Astrocyte (in vitro differentiated cells and primary cell): ENCODE data around the gene TMEM201. TPM values are rescaled to one million over a fixed set of nuclear protein-coding genes. Genes with fewer than 3 reads are reported as not detected.

Experiments used
- DNase-seq: peaks from one replicate; pipeline ENCODE4 v3.0.0-alpha.2; 2010; ENCODE audit warnings: low read depth
- FAIRE-seq: peaks from 2 replicates; lab custom pipeline; 2011; peaks lifted over from hg19 to GRCh38; lab: Jason Lieb, UNC
- H2AFZ ChIP-seq: 2 replicates; pipeline ENCODE4 v1.6.0; 2012; ENCODE audit warnings: low read depth, low read length, inconsistent platforms
- H3K27ac ChIP-seq: 2 replicates; pipeline ENCODE4 v1.5.1; 2011; ENCODE audit warnings: low read depth, low read length, inconsistent platforms
- H3K27me3 ChIP-seq: 2 replicates; pipeline ENCODE4 v1.6.0; 2011; ENCODE audit warnings: low read length, inconsistent platforms; ENCODE audit not compliant: insufficient read depth
- H3K36me3 ChIP-seq: 2 replicates; pipeline ENCODE4 v1.5.1; 2011; ENCODE audit warnings: low read length, inconsistent platforms; ENCODE audit not compliant: insufficient read depth
- H3K4me1 ChIP-seq: 2 replicates; pipeline ENCODE4 v1.5.1; 2011; ENCODE audit warnings: low read length, inconsistent platforms; ENCODE audit not compliant: insufficient read depth
- H3K4me2 ChIP-seq: 2 replicates; pipeline ENCODE4 v1.6.0; 2012; ENCODE audit warnings: low read length, inconsistent platforms
- H3K4me3 ChIP-seq: 2 replicates; pipeline ENCODE4 v1.5.1; 2011; ENCODE audit warnings: low read depth, mild to moderate bottlenecking, low read length, inconsistent platforms; ENCODE audit not compliant: insufficient read depth
- H3K79me2 ChIP-seq: 2 replicates; pipeline ENCODE4 v1.6.0; 2012; ENCODE audit warnings: mild to moderate bottlenecking, low read length, inconsistent platforms; ENCODE audit not compliant: insufficient read depth
- H3K9ac ChIP-seq: 2 replicates; pipeline ENCODE4 v1.6.0; 2012; ENCODE audit warnings: mild to moderate bottlenecking, low read length, inconsistent platforms
- H3K9me3 ChIP-seq: 2 replicates; pipeline ENCODE4 v1.5.1; 2012; ENCODE audit warnings: low read depth, mild to moderate bottlenecking, low read length, inconsistent platforms; ENCODE audit not compliant: insufficient read depth
- H4K20me1 ChIP-seq: 2 replicates; pipeline ENCODE4 v1.6.0; 2012; ENCODE audit warnings: low read length, inconsistent platforms; ENCODE audit not compliant: insufficient read depth
- H3K27ac Mint-ChIP-seq: one replicate; pipeline ENCODE4 v1.8.0; 2021; ENCODE audit warnings: mild to moderate bottlenecking, mixed read lengths; ENCODE audit not compliant: unreplicated experiment
- H3K27me3 Mint-ChIP-seq: one replicate; pipeline ENCODE4 v1.8.0; 2021; ENCODE audit warnings: low read depth, mixed read lengths; ENCODE audit not compliant: unreplicated experiment
- H3K36me3 Mint-ChIP-seq: one replicate; pipeline ENCODE4 v1.8.0; 2021; ENCODE audit warnings: low read depth, mixed read lengths; ENCODE audit not compliant: unreplicated experiment
- H3K4me1 Mint-ChIP-seq: one replicate; pipeline ENCODE4 v1.8.0; 2021; ENCODE audit warnings: low read depth, mixed read lengths; ENCODE audit not compliant: unreplicated experiment
- H3K4me3 Mint-ChIP-seq: one replicate; pipeline ENCODE4 v1.8.0; 2021; ENCODE audit warnings: mild to moderate bottlenecking, moderate library complexity, mixed read lengths; ENCODE audit not compliant: unreplicated experiment
- H3K9me3 Mint-ChIP-seq: one replicate; pipeline ENCODE4 v1.8.0; 2021; ENCODE audit warnings: mild to moderate bottlenecking, mixed read lengths; ENCODE audit not compliant: unreplicated experiment
- CTCF ChIP-seq: IDR thresholded peaks from 2 replicates; pipeline ENCODE4 v1.5.1; 2011; ENCODE audit warnings: low read depth, mild to moderate bottlenecking, inconsistent platforms, low read length, moderate library complexity; ENCODE audit not compliant: insufficient read depth
- EZH2 ChIP-seq: IDR thresholded peaks from 2 replicates; pipeline ENCODE4 v1.6.1; 2012; ENCODE audit warnings: mild to moderate bottlenecking, low read length, inconsistent platforms; ENCODE audit not compliant: insufficient read depth
- total RNA-seq: library from RNA; stranded (reverse); gene quantifications from 2 replicates; pipeline ENCODE4 v1.2.1, GENCODE V29; 2021

TMEM201 gene
- total RNA-seq, 1 donor from 2014 or later: 10.0 TPM

- Histone ChIP-seq H3K9ac (no peak overlapping the region), H4K20me1 (peaks cover 9% of the 10 kb centered on the region), H3K4me1 (no peaks in the 10 kb centered on the region), H3K27ac (no peak overlapping the region), H3K4me3 (no peak overlapping the region), H3K9me3 (no peaks in the 10 kb centered on the region), H3K79me2 (no peaks in the 10 kb centered on the region), H3K27me3 (no peaks in the 10 kb centered on the region), H3K36me3 (no peaks in the 10 kb centered on the region), H2AFZ (no peak overlapping the region), H3K4me2 (no peak overlapping the region)
- no peak overlapping the region for H3K4me3 Mint-ChIP-seq
- DNase-seq: no peak
- H3K4me1 Mint-ChIP-seq: peaks cover 1% of the 10 kb centered on the region
- FAIRE-seq: no peak
- peak; percentile 26 for TF ChIP-seq CTCF
- no peak for TF ChIP-seq EZH2
- H3K27me3 Mint-ChIP-seq: no peaks in the 10 kb centered on the region
- H3K9me3 Mint-ChIP-seq: no peaks in the 10 kb centered on the region
- no peak overlapping the region for H3K27ac Mint-ChIP-seq
- H3K36me3 Mint-ChIP-seq: peaks cover 4% of the 10 kb centered on the region
These were observed 15.0 kb upstream of the TMEM201 start for GRCh38 chr1:9573723-9574122.

GRCh38 chr1:9575486-9575885 lies 13.2 kb upstream of the TMEM201 start:
- H3K36me3 Mint-ChIP-seq: peaks cover 4% of the 10 kb centered on the region
- Histone ChIP-seq H3K27ac (no peak overlapping the region), H3K9ac (no peak overlapping the region), H3K4me3 (no peak overlapping the region), H4K20me1 (peaks cover 9% of the 10 kb centered on the region), H2AFZ (no peak overlapping the region), H3K36me3 (no peaks in the 10 kb centered on the region), H3K79me2 (no peaks in the 10 kb centered on the region), H3K27me3 (no peaks in the 10 kb centered on the region), H3K4me1 (no peaks in the 10 kb centered on the region), H3K4me2 (no peak overlapping the region), H3K9me3 (no peaks in the 10 kb centered on the region)
- FAIRE-seq (no peak), DNase-seq (no peak)
- H3K9me3 Mint-ChIP-seq: no peaks in the 10 kb centered on the region
- no peak overlapping the region for H3K27ac Mint-ChIP-seq
- H3K27me3 Mint-ChIP-seq: no peaks in the 10 kb centered on the region
- no peak overlapping the region for H3K4me3 Mint-ChIP-seq
- no peak for TF ChIP-seq CTCF
- no peak for TF ChIP-seq EZH2
- H3K4me1 Mint-ChIP-seq: peaks cover 3% of the 10 kb centered on the region

- FAIRE-seq: no peak
- Histone ChIP-seq H4K20me1 (peaks cover 9% of the 10 kb centered on the region), H3K9ac (no peak overlapping the region), H3K9me3 (no peaks in the 10 kb centered on the region), H3K4me2 (no peak overlapping the region), H2AFZ (no peak overlapping the region), H3K4me1 (no peaks in the 10 kb centered on the region), H3K79me2 (no peaks in the 10 kb centered on the region), H3K36me3 (no peaks in the 10 kb centered on the region), H3K27me3 (no peaks in the 10 kb centered on the region), H3K4me3 (no peak overlapping the region), H3K27ac (no peak overlapping the region)
- H3K4me1 Mint-ChIP-seq: peaks cover 3% of the 10 kb centered on the region
- H3K27ac Mint-ChIP-seq: no peak overlapping the region
- no peaks in the 10 kb centered on the region for H3K9me3 Mint-ChIP-seq
- H3K4me3 Mint-ChIP-seq: no peak overlapping the region
- no peak for TF ChIP-seq CTCF
- H3K36me3 Mint-ChIP-seq: peaks cover 4% of the 10 kb centered on the region
- no peak for DNase-seq
- no peaks in the 10 kb centered on the region for H3K27me3 Mint-ChIP-seq
These were observed 11.8 kb upstream of the TMEM201 start for GRCh38 chr1:9576903-9577302.
